HG02840 (cell line): ENCODE measurements around the gene HNRNPM.

Experiments used
- ATAC-seq: cut with Tn5 transposase; IDR thresholded peaks from one replicate; pipeline ENCODE4 v1.9.1; 2021; ENCODE audit warnings: mild to moderate bottlenecking, moderate library complexity, moderate number of reproducible peaks; ENCODE audit not compliant: unreplicated experiment, low FRiP score

The HNRNPM gene

GRCh38 chr19:8481616-8482015 lies 36.8 kb downstream of the HNRNPM start:
- no peak for ATAC-seq

- no peak for ATAC-seq
These were observed 37.9 kb downstream of the HNRNPM start for GRCh38 chr19:8482696-8483095.

DNA sequence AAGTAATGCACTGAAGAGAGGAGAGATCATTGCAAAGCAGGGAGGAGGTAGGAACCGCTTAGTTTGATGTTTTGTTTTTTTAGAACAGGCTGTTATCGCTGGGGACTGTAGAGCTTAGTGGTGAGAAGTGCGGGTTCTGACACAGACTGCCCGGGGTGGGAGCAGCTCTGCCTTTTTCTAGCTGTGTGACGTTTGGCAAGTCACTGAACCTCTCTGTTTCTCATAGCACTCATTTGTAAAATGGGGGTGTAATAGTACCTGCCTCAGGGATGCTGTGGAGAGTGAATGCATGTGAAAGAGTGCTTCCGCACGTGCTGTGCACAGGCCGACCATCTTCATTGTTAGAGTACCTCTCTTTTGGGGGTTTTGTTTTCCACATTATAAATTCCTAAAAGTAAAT lies 38.4 kb downstream of the HNRNPM start:
- no peak for ATAC-seq

GRCh38 chr19:8484331-8484894 lies 39.6 kb downstream of the HNRNPM start:
- no peak for ATAC-seq

GRCh38 chr19:8485561-8486371 lies 41.0 kb downstream of the HNRNPM start:
- no peak for ATAC-seq

DNA sequence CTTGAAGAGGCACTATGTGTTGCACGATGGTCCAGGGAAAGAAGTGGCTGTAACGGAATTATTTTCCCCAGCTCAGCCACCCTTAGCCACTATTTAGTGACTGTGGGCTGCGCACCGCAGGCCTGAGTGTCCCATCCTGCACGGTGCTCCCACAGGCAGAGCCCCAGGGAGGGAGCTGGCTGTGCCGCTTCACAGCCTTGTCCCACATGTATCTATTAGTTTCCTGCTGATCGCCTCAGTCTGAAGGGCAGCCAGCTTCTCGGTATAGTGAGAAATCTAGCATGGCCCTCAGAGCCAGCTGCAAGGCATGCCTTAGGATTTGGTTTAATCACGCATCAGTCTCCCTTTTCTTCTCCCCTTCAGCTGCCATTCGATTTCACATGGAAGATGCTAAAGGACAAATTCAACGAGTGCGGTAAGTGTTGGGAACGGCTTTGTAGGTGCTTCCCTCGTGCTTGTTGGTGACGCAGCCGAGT lies 41.9 kb downstream of the HNRNPM start:
- ATAC-seq = no peak

GRCh38 chr19:8487137-8487851 lies 42.5 kb downstream of the HNRNPM start:
- ATAC-seq = no peak

DNA sequence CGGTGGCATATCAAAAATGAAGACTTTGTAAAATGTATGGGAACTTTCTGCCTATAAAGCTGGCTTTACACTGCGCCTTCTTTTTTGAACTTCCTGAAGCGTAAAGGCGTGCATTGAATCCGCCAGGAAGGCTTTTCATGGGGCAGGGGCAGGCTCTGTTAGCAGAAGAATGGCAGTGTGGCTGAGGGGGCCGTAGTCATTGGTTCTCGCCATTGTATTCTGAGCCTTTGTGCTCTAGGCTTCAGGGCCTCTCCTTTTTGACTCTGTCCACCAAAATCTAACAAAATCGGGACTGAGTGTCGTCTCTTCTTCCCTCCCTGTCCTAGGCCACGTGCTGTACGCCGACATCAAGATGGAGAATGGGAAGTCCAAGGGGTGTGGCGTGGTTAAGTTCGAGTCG lies 43.6 kb downstream of the HNRNPM start:
- no peak for ATAC-seq

DNA sequence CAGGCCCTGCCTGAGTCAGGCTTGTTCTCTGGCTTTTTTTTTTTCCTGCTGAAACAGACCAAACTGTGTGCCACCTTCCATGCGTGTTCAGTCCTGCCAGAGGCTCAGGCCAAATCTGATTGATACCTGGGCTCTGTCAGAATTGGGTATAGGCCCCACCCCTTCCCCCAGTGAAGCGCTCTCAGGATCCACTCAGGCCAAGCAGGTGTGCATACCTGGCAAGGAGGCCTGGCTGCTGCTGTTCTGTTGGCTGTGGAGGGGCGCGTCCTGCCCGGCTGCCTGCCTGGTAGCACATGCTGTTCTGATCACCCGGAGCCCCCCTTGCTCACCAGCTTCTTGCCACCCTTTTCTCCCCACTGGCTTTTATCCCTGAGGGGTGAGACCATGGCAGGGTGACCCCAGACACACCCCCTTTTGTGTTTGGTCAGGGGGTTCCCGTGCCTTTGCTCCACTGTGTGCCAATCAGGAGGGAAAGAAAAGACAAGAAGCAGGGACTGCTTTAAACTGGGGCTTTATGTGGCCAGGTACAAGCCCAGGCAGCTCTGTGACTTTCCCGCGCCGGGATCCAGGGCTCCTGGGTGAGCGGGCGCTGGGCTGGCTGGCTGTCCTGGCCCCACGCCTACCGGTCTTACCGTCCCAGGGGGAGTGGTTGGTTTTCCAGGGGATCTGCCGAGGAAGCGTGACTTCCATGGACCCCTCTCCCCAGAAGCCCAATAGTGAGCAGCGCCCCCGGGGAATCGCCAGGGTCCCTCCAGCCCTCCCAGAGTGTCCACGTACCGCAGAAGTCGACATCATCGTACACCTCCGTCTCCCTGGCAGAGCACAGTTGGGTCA lies 45.0 kb downstream of the HNRNPM start:
- no peak for ATAC-seq

DNA sequence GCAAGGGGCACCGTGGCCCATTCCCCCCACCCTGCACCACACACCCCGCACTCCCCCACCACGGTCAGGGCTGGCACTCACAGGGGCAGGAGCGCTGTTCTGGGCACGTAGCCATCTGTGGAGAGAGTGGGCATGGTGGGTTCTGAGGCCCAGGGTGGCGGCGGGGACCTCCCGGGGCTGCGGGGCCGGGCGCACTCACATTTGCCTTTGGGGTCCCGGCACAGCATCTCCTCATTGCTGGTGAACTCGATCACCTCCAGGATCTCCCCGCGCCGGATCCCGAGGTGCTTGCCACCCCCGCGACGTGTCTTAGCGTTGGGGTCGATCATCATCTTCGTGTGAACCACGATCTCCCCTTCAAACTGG lies 45.6 kb downstream of the HNRNPM start:
- ATAC-seq = no peak

GRCh38 chr19:8490873-8491272 lies 46.1 kb downstream of the HNRNPM start:
- ATAC-seq = no peak

DNA sequence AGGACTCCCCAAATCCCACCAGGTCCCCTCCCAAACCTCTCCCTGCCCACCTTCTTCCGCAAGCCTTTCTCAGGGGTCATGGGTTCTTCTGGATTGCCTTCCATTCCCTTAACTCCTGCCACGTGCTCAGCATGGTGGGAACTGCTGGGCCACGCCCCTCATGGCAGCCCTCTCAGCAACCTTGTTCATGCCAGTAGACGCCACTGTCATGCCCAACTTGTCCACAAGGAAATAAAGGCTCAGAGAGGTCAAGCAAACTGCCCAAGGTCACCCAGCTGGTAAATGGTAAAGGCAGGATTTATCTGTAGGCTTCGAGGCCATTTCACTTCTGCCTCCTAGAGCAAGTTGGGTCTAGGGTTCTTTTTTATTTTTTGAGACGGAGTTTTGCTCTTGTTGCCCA lies 46.8 kb downstream of the HNRNPM start:
- no peak for ATAC-seq

DNA sequence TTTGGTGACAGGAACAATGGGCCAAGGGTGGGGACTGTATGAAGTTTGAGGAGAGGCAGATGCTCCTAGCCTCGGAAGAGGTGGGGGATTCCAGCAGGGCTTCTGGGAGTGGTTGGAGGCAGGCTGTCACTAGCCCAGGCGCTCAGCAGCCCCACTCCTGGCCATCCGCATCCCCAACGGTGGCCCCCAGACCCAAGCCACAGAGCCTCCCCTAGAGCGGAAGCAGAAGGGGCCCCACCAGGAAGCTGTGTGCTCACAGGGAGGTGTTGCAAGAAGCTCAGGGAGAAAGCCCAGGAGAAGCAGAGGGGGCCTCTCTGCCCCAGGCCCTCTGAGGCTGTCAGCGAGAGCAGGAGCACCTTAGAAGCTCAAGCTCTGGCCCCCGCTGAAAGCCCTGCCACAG lies 49.4 kb downstream of the HNRNPM start:
- ATAC-seq = no peak

GRCh38 chr19:8498295-8498694 lies 53.5 kb downstream of the HNRNPM start:
- no peak for ATAC-seq

GRCh38 chr19:8499048-8499833 lies 54.5 kb downstream of the HNRNPM start:
- ATAC-seq = no peak

GRCh38 chr19:8500158-8500557 lies 55.4 kb downstream of the HNRNPM start:
- no peak for ATAC-seq

- no peak for ATAC-seq
These were observed 56.7 kb downstream of the HNRNPM start for GRCh38 chr19:8501516-8501915.

DNA sequence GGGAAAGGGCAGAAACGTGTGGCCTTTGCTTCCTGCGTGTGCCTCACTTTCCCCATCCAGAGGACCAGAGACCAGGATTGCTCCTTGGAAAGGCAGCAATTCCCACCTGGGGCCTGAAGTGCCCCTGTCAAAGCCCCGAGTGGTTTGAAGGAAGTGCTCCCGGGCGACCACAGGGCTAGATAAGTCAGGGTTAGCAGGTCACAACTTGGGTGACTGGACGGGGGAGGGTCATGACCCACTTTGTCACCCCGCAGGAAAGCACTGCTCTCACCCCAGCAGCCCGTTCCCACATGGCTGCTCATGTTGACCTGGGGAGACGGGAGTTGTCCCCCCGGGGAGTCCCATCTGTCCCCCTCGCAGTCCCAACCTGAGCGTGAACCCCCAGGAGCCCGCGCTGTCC lies 57.2 kb downstream of the HNRNPM start:
- no peak for ATAC-seq

- no peak for ATAC-seq
These were observed 58.7 kb downstream of the HNRNPM start for GRCh38 chr19:8503510-8503909.

DNA sequence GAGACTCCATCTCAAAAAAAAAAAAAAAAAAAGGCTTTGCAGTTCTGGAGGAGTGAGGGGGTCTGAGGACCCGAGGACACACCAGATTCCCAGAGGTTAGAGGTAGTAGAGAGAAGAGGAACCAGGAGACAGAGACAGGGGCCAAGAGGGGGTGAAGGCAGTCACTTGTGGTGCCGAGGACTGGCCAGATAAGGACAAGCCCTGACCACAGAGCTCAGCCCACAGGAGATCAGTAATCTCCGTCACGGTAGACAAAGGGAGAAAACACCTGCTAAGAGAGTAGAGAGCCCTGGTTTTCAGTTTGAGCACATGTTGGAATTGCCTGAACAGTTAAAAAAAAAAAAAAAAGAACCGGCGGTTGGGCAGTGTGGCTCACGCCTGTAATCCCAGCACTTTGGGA lies 59.4 kb downstream of the HNRNPM start:
- no peak for ATAC-seq
